GM12878 (cell line): Measurements from ENCODE around the gene OVCA2. TPM values are rescaled to one million over a fixed set of nuclear protein-coding genes. Genes with fewer than 3 reads are reported as not detected.

ENCODE experiments used
- ATF7 ChIP-seq: fragments of 450-650 bp; IDR thresholded peaks from 2 replicates; pipeline ENCODE4 v1.6.1; 2016; ENCODE audit warnings: low read depth, mild to moderate bottlenecking
- BCLAF1 ChIP-seq: fragments of 450-650 bp; IDR thresholded peaks from 2 replicates; pipeline ENCODE4 v1.6.1; 2017; ENCODE audit warnings: antibody characterized with exemption, mild to moderate bottlenecking, moderate library complexity
- CBFB ChIP-seq: IDR thresholded peaks from 2 replicates; pipeline ENCODE4 v1.6.1; 2016; ENCODE audit warnings: antibody characterized with exemption, low read depth
- CEBPB ChIP-seq, 2 experiments: fragments of 150-350 bp in 1 of 2; IDR thresholded peaks; 2 replicates each; pipeline ENCODE4 v1.6.1; 2012 to 2014; ENCODE audit warnings: low read depth in 2 of 2, low read length in 2 of 2, borderline replicate concordance in 1 of 2, inconsistent platforms in 1 of 2
- ETV6 ChIP-seq, 2 experiments: fragments of 450-650 bp in 1 of 2; IDR thresholded peaks in 1 of 2; conservative IDR thresholded peaks in 1 of 2; 2 replicates each; pipeline ENCODE4 v1.6.1; 2014; ENCODE audit warnings: antibody characterized with exemption in 1 of 2, borderline replicate concordance in 1 of 2, low read depth in 1 of 2, mild to moderate bottlenecking in 1 of 2, moderate library complexity in 1 of 2
- FOXM1 ChIP-seq: IDR thresholded peaks from 2 replicates; pipeline ENCODE4 v1.6.1; 2012; ENCODE audit warnings: low read depth, mild to moderate bottlenecking, inconsistent platforms, low read length, moderate library complexity
- HCFC1 ChIP-seq: fragments of 150-350 bp; IDR thresholded peaks from 2 replicates; pipeline ENCODE4 v1.6.1; 2014; ENCODE audit warnings: low read length
- MEF2A ChIP-seq: IDR thresholded peaks from 2 replicates; pipeline ENCODE4 v1.6.1; 2011; ENCODE audit warnings: low read depth, mild to moderate bottlenecking, low read length, moderate library complexity; ENCODE audit not compliant: insufficient read depth
- NFYA ChIP-seq: IDR thresholded peaks from 2 replicates; pipeline ENCODE4 v1.6.1; 2011; ENCODE audit warnings: low read depth, mild to moderate bottlenecking, low read length, improper control_type of control experiment, borderline replicate concordance
- NR2F1 ChIP-seq: fragments of 450-650 bp; conservative IDR thresholded peaks from 2 replicates; pipeline ENCODE4 v1.6.1; 2017; ENCODE audit warnings: mild to moderate bottlenecking
- PML ChIP-seq: IDR thresholded peaks from 2 replicates; pipeline ENCODE4 v1.6.1; 2012; ENCODE audit warnings: low read length, inconsistent platforms
- POLR2AphosphoS2 ChIP-seq: IDR thresholded peaks from 2 replicates; pipeline ENCODE4 v1.6.1; 2011; ENCODE audit warnings: low read depth, mild to moderate bottlenecking, low read length, improper control_type of control experiment, moderate library complexity
- POU2F2 ChIP-seq: IDR thresholded peaks from 3 replicates; pipeline ENCODE4 v1.6.1; 2011; ENCODE audit warnings: low read depth, mild to moderate bottlenecking, low read length, borderline replicate concordance
- PRDM15 ChIP-seq: fragments of 450-650 bp; formaldehyde crosslinking; IDR thresholded peaks from 2 replicates; pipeline ENCODE4 v1.4.0; 2020; ENCODE audit warnings: mild to moderate bottlenecking, moderate library complexity
- RELA ChIP-seq: fragments of 450-650 bp; IDR thresholded peaks from 2 replicates; pipeline ENCODE4 v1.8.0; 2014; ENCODE audit warnings: borderline replicate concordance; ENCODE audit not compliant: partially characterized antibody
- SREBF2 ChIP-seq: IDR thresholded peaks from 2 replicates; pipeline ENCODE4 v1.6.1; 2012; ENCODE audit warnings: mild to moderate bottlenecking, low read length
- SRF ChIP-seq, 2 experiments: IDR thresholded peaks; 2 replicates each; pipeline ENCODE4 v1.6.1; 2011; ENCODE audit warnings: low read depth in 2 of 2, low read length in 2 of 2, mild to moderate bottlenecking in 1 of 2, moderate library complexity in 1 of 2
- STAT3 ChIP-seq: IDR thresholded peaks from 2 replicates; pipeline ENCODE4 v1.6.1; 2011; ENCODE audit warnings: low read depth, low read length, improper control_type of control experiment
- USF1 ChIP-seq: IDR thresholded peaks from 2 replicates; pipeline ENCODE4 v1.6.1; 2011; ENCODE audit warnings: borderline replicate concordance, low read depth, mild to moderate bottlenecking, moderate library complexity, mixed read lengths, low read length; ENCODE audit not compliant: insufficient read depth; ENCODE audit errors: extremely low read length
- ZBED1 ChIP-seq: IDR thresholded peaks from 2 replicates; pipeline ENCODE4 v1.6.1; 2016; ENCODE audit warnings: borderline replicate concordance
- ZSCAN29 ChIP-seq: fragments of 450-650 bp; IDR thresholded peaks from 2 replicates; pipeline ENCODE4 v1.6.1; 2017; ENCODE audit warnings: mild to moderate bottlenecking, moderate library complexity
- polyA plus RNA-seq, 11 experiments: library from polyadenylated mRNA; depleted of rRNA in 4 of 11; unstranded in 6 of 11; stranded (reverse) in 5 of 11; fragments of >200 nt; fragmentation: Nextera tagmentation in 4 of 11; fragmentation: Illumina TruSeq in 1 of 11; extraction: Ambion mirVana in 4 of 11; extraction: Trizol in 1 of 11; gene quantifications; 1 replicate in 1 of 11; 2 replicates in 10 of 11; pipeline versions ENCODE4 v1.2.1 to v1.2.3, GENCODE V29; 2011 to 2016; ENCODE audit warnings: inconsistent platforms in 2 of 11, missing spikeins in 2 of 11, low read depth in 1 of 11
- total RNA-seq, 4 experiments: library from RNA; depleted of rRNA in 3 of 4; stranded (reverse); fragments of >200 nt in 3 of 4; fragmentation: Illumina TruSeq in 1 of 4; extraction: Trizol in 1 of 4; gene quantifications; 2 replicates each; pipeline versions ENCODE4 v1.2.1 to v1.2.3, GENCODE V29; 2013 to 2021

Gene OVCA2
- total and polyA plus RNA-seq, 10 of the 15 experiments (the other 5 are each of a cell fraction or from before 2014, with no cell fraction given), result 6.1 to 75.3 (median 40.7) TPM

- 0 out of 2 replicates have a peak, but pooled peaks have one; percentile 24 for TF ChIP-seq POLR2AphosphoS2
- no peak for TF ChIP-seq HCFC1
- peak; percentile 99 for TF ChIP-seq ZBED1
- TF ChIP-seq SRF (IDR thresholded peaks at IDR 0.05; ENCODE audit: low read depth in 2 of 2, low read length in 2 of 2), result peak in 1 of 2 experiments; percentile 75; a peak in 2 of 4 replicates
- TF ChIP-seq FOXM1, result peak; percentile 100
- peak; percentile 86 for TF ChIP-seq RELA
- peak; percentile 94 for TF ChIP-seq POU2F2
- TF ChIP-seq ATF7, result peak; percentile 82
- no peak for TF ChIP-seq PRDM15 (CRISPR knock-in tag)
- peak; percentile 75; the same call in 1 of the 2 replicates for TF ChIP-seq ZSCAN29
- no peak for TF ChIP-seq CEBPB (IDR thresholded peaks at IDR 0.05; ENCODE audit: borderline replicate concordance in 1 of 2, low read depth in 2 of 2, low read length in 2 of 2)
- TF ChIP-seq BCLAF1, result no peak
- TF ChIP-seq MEF2A, result peak; percentile 83
- TF ChIP-seq PML, result peak; percentile 91; the same call in 1 of the 2 replicates
- no peak for TF ChIP-seq SREBF2
- 0 out of 2 replicates have a peak, but pooled peaks have one; percentile 59 for TF ChIP-seq STAT3
- peak; percentile 99 for TF ChIP-seq NR2F1
- TF ChIP-seq CBFB, result peak; percentile 97
- peak in 1 of 2 experiments; percentile 94; a peak in 2 of 4 replicates for TF ChIP-seq ETV6 (conservative IDR thresholded peaks at IDR 0.05 in 1 of 2, IDR thresholded peaks at IDR 0.05 in 1 of 2; ENCODE audit: borderline replicate concordance in 1 of 2, low read depth in 1 of 2)
- no peak for TF ChIP-seq NFYA
- TF ChIP-seq USF1, result no peak
Observed at GRCh38 chr17:2070241-2071023, 28.6 kb downstream of the OVCA2 start (continued).
